Colonic mucosa (tissue), 4 donors: Measurements from ENCODE around the gene MAP3K14. TPM values are rescaled to one million over a fixed set of nuclear protein-coding genes. Genes with fewer than 3 reads are reported as not detected.

Experiments
- DNase-seq: peaks from one replicate; pipeline ENCODE4 v3.0.0-alpha.2; 2020
- H3K27ac ChIP-seq: fragments of 200-600 bp; one replicate; pipeline ENCODE4 v1.8.0; 2021
- H3K27me3 ChIP-seq: fragments of 200-600 bp; one replicate; pipeline ENCODE4 v1.8.0; 2021
- H3K36me3 ChIP-seq: fragments of 200-600 bp; one replicate; pipeline ENCODE4 v1.8.0; 2021
- H3K4me1 ChIP-seq: fragments of 200-600 bp; one replicate; pipeline ENCODE4 v1.8.0; 2021; ENCODE audit warnings: mild to moderate bottlenecking
- H3K4me3 ChIP-seq: fragments of 200-600 bp; one replicate; pipeline ENCODE4 v1.8.0; 2021
- H3K9ac ChIP-seq, 2 donors: one replicate each; pipeline ENCODE4 v1.7.0; 2013; ENCODE audit warnings: control low read depth in 2 of 2, low read depth in 2 of 2, low read length in 2 of 2
- H3K9me3 ChIP-seq: fragments of 200-600 bp; one replicate; pipeline ENCODE4 v1.8.0; 2021
- intact Hi-C: fragments of 100-400 bp; cut with DNase I; formaldehyde crosslinking; loops from one replicate; pipeline ENCODE4 v1.14.1; 2022
- total RNA-seq, 2 donors: library from RNA; stranded (reverse); fragmentation: NEBNext Ultra II Directional in 1 of 2; extraction: Animal tissue kit (Norgen Biotek cat#: 25700) in 1 of 2; gene quantifications; one replicate each; pipeline ENCODE4 v1.2.1, GENCODE V29; 2021
- TF ChIP-seq, protein P1 (sequence below): fragments of 200-600 bp; IDR thresholded peaks from one replicate; pipeline ENCODE4 v1.8.0; 2022; ENCODE audit warnings: antibody characterized with exemption, mild to moderate bottlenecking
- donor health status: healthy.
- donor health status: DM: no; HTN: no; CAD: no.
- donor health status: DM: no; HTN: no; CAD: no.

MAP3K14 gene
- total RNA-seq, 2 donors from 2014 or later, result 11.1 to 15.0 TPM

DNA sequence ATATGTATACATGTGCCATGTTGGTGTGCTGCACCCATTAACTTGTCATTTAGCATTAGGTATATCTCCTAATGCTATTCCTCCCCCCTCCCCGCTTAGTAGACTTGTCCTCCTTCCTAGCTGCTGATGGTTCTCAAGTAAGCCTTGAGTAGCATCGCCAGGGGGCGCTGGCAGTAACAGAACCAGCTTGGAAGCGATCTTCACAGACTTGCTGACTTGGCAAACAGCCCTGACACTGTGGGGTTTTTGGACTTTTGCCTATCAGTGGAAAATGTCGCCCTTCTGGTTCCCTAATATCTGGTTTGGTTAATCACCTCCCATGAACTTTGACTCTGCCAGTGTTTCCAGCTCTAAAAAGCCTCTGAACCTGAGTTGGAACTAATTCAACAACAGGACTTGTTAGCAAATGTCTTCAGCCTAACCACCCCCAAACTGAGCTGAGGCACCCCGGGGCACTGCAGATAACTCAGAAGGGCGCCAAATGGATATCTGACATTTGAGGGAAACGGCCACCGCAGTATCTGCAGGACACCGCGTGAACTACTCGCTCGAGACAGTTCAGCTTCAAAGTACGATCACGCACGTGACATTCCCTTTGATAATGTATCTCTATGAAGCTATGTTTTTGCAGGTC lies 39.5 kb downstream of the MAP3K14 start:
- peaks cover 9% of the 10 kb centered on the region for H3K36me3 ChIP-seq
- intact Hi-C loops, result loop anchor here (1.0 kb wide), 1 partner anchor 108 kb away; no protein-coding TSS in a partner anchor
- H3K9me3 ChIP-seq, result no peaks in the 10 kb centered on the region
- DNase-seq, result peak; percentile 94
- H3K27ac ChIP-seq, result no peak overlapping the region
- no peak overlapping the region for H3K9ac ChIP-seq
- TF ChIP-seq, protein P1, sequence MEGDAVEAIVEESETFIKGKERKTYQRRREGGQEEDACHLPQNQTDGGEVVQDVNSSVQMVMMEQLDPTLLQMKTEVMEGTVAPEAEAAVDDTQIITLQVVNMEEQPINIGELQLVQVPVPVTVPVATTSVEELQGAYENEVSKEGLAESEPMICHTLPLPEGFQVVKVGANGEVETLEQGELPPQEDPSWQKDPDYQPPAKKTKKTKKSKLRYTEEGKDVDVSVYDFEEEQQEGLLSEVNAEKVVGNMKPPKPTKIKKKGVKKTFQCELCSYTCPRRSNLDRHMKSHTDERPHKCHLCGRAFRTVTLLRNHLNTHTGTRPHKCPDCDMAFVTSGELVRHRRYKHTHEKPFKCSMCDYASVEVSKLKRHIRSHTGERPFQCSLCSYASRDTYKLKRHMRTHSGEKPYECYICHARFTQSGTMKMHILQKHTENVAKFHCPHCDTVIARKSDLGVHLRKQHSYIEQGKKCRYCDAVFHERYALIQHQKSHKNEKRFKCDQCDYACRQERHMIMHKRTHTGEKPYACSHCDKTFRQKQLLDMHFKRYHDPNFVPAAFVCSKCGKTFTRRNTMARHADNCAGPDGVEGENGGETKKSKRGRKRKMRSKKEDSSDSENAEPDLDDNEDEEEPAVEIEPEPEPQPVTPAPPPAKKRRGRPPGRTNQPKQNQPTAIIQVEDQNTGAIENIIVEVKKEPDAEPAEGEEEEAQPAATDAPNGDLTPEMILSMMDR, result peak; percentile 63
- no peak overlapping the region for H3K4me3 ChIP-seq
- H3K27me3 ChIP-seq, result no peaks in the 10 kb centered on the region
- H3K4me1 ChIP-seq, result peaks cover 5% of the 10 kb centered on the region

DNA sequence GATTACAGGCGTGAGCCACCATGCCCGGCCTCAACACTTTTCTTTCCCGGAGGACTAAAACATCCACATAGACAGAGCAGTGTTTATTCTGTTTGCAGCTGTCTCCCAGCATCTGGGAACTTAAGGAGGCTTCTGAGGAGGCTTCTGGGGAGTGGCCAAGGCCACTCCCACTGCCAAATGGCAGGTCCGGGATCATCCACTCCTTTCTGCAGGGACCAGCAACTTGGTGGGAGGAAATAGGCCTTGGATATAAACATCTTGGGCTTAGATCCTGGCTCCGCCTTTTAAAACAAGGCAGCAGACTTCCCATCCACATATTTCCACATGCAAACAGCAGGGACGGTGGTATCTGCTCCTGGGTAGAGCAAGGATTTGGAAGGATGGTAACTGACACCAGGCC lies 40.8 kb downstream of the MAP3K14 start:
- DNase-seq, result no peak
- H3K27ac ChIP-seq, result no peak overlapping the region
- H3K9me3 ChIP-seq, result no peaks in the 10 kb centered on the region
- peaks cover 10% of the 10 kb centered on the region for H3K36me3 ChIP-seq
- no peak overlapping the region for H3K9ac ChIP-seq
- TF ChIP-seq, protein P1, result no peak
- no peak overlapping the region for H3K4me3 ChIP-seq
- intact Hi-C loops, result no loop called here
- H3K4me1 ChIP-seq, result peaks cover 5% of the 10 kb centered on the region
- H3K27me3 ChIP-seq, result no peaks in the 10 kb centered on the region

DNA sequence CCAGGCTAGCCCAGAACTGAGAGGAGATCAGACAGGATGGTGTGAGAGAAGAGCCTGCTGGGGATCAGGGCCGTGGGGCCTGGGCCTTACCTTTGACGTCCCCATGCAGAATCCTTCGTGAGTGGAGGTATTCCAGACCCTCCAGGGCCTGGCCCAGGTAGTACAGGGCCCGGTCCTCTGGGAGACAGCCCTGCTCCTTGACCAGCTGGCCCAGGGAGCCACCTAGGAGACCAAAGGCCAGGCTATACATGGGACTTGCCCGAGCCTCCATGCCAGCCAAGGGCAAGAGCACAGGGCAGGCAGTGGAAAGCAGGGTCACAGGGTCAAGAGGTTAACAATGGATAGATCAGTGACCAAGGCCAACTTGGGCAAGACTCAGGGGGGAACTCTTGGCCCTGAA lies 42.8 kb downstream of the MAP3K14 start:
- TF ChIP-seq, protein P1, result no peak
- Histone ChIP-seq H3K27me3 (no peaks in the 10 kb centered on the region), H3K9ac (no peak overlapping the region), H3K4me3 (no peak overlapping the region), H3K4me1 (peaks cover 5% of the 10 kb centered on the region), H3K9me3 (no peaks in the 10 kb centered on the region), H3K27ac (no peak overlapping the region), H3K36me3 (peaks cover 26% of the 10 kb centered on the region)
- intact Hi-C loops, result no loop called here
- DNase-seq, result no peak

DNA sequence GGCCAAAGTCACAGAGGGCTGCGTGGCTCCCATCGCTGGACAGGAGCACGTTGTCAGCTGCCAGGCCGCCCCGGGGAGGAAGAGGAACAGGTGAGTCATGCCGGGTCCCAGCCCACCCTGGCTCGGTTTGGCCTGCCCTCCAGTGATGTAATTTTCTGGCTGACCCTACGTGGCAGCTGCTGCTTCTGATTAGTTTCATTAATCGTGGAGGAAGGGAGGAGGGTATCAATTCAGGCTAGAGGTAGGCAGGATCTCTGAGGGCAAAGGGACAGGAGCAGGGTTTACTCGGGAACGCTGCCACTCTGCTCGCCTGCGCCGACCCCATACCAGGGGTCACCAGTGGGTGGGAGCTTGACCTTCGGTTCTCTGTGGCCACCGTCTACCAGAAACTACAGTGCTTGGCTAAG lies 43.3 kb downstream of the MAP3K14 start:
- Histone ChIP-seq H3K9ac (no peak overlapping the region), H3K36me3 (peaks cover 26% of the 10 kb centered on the region), H3K4me3 (no peak overlapping the region), H3K27me3 (no peaks in the 10 kb centered on the region), H3K4me1 (peaks cover 5% of the 10 kb centered on the region), H3K27ac (no peak overlapping the region), H3K9me3 (no peaks in the 10 kb centered on the region)
- DNase-seq, result no peak
- TF ChIP-seq, protein P1, result no peak
- intact Hi-C loops, result no loop called here

DNA sequence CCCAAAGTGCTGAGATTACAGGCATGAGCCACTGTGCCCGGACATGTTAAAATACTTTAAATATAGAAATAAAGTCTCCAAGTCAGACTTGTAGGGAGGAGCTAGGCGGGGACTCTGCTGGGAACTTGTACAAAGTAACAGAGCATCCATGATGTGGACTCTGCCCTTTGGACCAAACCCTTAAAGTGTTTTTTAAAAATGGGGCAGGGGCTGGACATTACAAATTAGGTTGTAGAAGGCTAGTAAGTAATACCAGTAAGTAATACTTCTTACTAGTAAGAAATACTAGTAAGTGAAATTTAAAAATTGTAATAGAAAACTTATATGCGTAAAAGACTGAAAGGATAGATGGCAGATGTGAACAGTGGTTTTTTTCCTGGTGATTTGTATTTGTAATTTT lies 45.2 kb downstream of the MAP3K14 start:
- Histone ChIP-seq H3K36me3 (peaks cover 26% of the 10 kb centered on the region), H3K9me3 (no peaks in the 10 kb centered on the region), H3K27me3 (no peaks in the 10 kb centered on the region), H3K4me3 (no peak overlapping the region), H3K27ac (no peak overlapping the region), H3K4me1 (no peaks in the 10 kb centered on the region), H3K9ac (no peak overlapping the region)
- intact Hi-C loops, result no loop called here
- TF ChIP-seq, protein P1, result no peak
- DNase-seq, result no peak
